GM23338 (cell line): Measurements from ENCODE around the gene GCA. TPM values are rescaled to one million over a fixed set of nuclear protein-coding genes. Genes with fewer than 3 reads are reported as not detected.

Experiments
- ATAC-seq: fragments of 200-7000 bp; cut with Tn5 transposase; 3 replicates; pipeline ENCODE4 v1.9.1; 2020
- DNase-seq: peaks from one replicate; pipeline ENCODE4 v3.0.0-alpha.2; 2015; ENCODE audit warnings: low spot score
- H2AFZ ChIP-seq: fragments of 200-600 bp; sonication (generic); 2 replicates; pipeline ENCODE4 v1.8.0; 2016; ENCODE audit warnings: antibody characterized with exemption, mild to moderate bottlenecking, moderate library complexity
- H3F3A ChIP-seq: fragments of 200-600 bp; sonication (generic); replicated peaks from 2 replicates; pipeline ENCODE4 v1.8.0; 2017; ENCODE audit warnings: antibody characterized with exemption, mixed run types, low read depth
- H3K27ac ChIP-seq: fragments of 200-600 bp; sonication (generic); 2 replicates; pipeline ENCODE4 v1.6.1; 2016; ENCODE audit warnings: low read depth
- H3K27me3 ChIP-seq: fragments of 200-600 bp; sonication (generic); 2 replicates; pipeline ENCODE4 v1.8.0; 2016; ENCODE audit warnings: mild to moderate bottlenecking, mixed run types, moderate library complexity; ENCODE audit not compliant: insufficient read depth
- H3K36me3 ChIP-seq: fragments of 200-600 bp; sonication (generic); 2 replicates; pipeline ENCODE4 v1.8.0; 2016; ENCODE audit warnings: mild to moderate bottlenecking; ENCODE audit not compliant: insufficient read depth
- H3K4me1 ChIP-seq: fragments of 200-600 bp; sonication (generic); 2 replicates; pipeline ENCODE4 v1.8.0; 2016; ENCODE audit warnings: mild to moderate bottlenecking, moderate library complexity; ENCODE audit not compliant: insufficient read depth
- H3K4me2 ChIP-seq: fragments of 200-600 bp; sonication (generic); 2 replicates; pipeline ENCODE4 v1.7.1; 2017; ENCODE audit warnings: mixed run types
- H3K4me3 ChIP-seq: fragments of 200-600 bp; sonication (generic); 2 replicates; pipeline ENCODE4 v1.6.1; 2016; ENCODE audit warnings: mixed run types
- H3K79me2 ChIP-seq: fragments of 200-600 bp; sonication (generic); replicated peaks from 2 replicates; pipeline ENCODE4 v1.8.0; 2017; ENCODE audit warnings: mild to moderate bottlenecking; ENCODE audit not compliant: insufficient read depth
- H3K9me2 ChIP-seq: fragments of 200-600 bp; sonication (generic); 2 replicates; pipeline ENCODE4 v1.8.0; 2017; ENCODE audit not compliant: insufficient read depth
- H4K20me1 ChIP-seq: fragments of 200-600 bp; sonication (generic); replicated peaks from 2 replicates; pipeline ENCODE4 v1.8.0; 2017; ENCODE audit warnings: mild to moderate bottlenecking; ENCODE audit not compliant: insufficient read depth
- H3K27ac Mint-ChIP-seq: 2 replicates; pipeline ENCODE4 v1.8.0; 2020; ENCODE audit warnings: inconsistent platforms, mild to moderate bottlenecking, moderate library complexity, mixed read lengths
- H3K27me3 Mint-ChIP-seq: 3 replicates; pipeline ENCODE4 v1.8.0; 2022; ENCODE audit warnings: low read depth, mild to moderate bottlenecking, moderate library complexity, mixed read lengths, inconsistent platforms; ENCODE audit not compliant: insufficient read depth, poor library complexity
- H3K36me3 Mint-ChIP-seq: 3 replicates; pipeline ENCODE4 v1.8.0; 2021; ENCODE audit warnings: low read depth, mild to moderate bottlenecking, inconsistent platforms, moderate library complexity, mixed read lengths
- H3K4me1 Mint-ChIP-seq: 3 replicates; pipeline ENCODE4 v1.8.0; 2020; ENCODE audit warnings: mild to moderate bottlenecking, inconsistent platforms, mixed read lengths
- H3K4me3 Mint-ChIP-seq: 3 replicates; pipeline ENCODE4 v1.8.0; 2021; ENCODE audit warnings: moderate library complexity, mild to moderate bottlenecking, inconsistent platforms, mixed read lengths
- H3K9me3 Mint-ChIP-seq: 3 replicates; pipeline ENCODE4 v1.8.0; 2020; ENCODE audit warnings: moderate library complexity, mild to moderate bottlenecking, inconsistent platforms, mixed read lengths
- STAT1 ChIP-seq: IDR thresholded peaks from one replicate; pipeline ENCODE4 v1.6.1; 2016; ENCODE audit warnings: antibody characterized with exemption; ENCODE audit not compliant: unreplicated experiment
- ZNF114 ChIP-seq: fragments of 250-450 bp; sonication (Bioruptor Pico); IDR thresholded peaks from 2 replicates; pipeline ENCODE4 v1.5.0; 2020; ENCODE audit warnings: mild to moderate bottlenecking, moderate library complexity
- ZNF462 ChIP-seq: fragments of 250-450 bp; sonication (Bioruptor Pico); IDR thresholded peaks from 2 replicates; pipeline ENCODE4 v1.5.0; 2020; ENCODE audit warnings: mild to moderate bottlenecking, moderate library complexity
- polyA plus RNA-seq: library from polyadenylated mRNA; unstranded; fragments of >200 nt; fragmentation: Nextera tagmentation; extraction: Ambion mirVana; gene quantifications from 2 replicates; pipeline ENCODE4 v1.2.1, GENCODE V29; 2016
- total RNA-seq: library from RNA; depleted of rRNA; stranded (reverse); fragments of >200 nt; shearing (Covaris generic); gene quantifications from 2 replicates; pipeline ENCODE4 v1.2.3, GENCODE V29; 2014

Gene GCA
- total and polyA plus RNA-seq, 2 experiments from 2014 or later, result 39.3 to 62.7 TPM

GRCh38 chr2:162343492-162343823 lies 474 bp upstream of the GCA start:
- no peaks in the 10 kb centered on the region for H3F3A ChIP-seq

More at GRCh38 chr2:162343492-162343823, 474 bp upstream of the GCA start:
- Mint-ChIP-seq H3K36me3 (no peaks in the 10 kb centered on the region; the same call in 2 of the 3 replicates), H3K4me1 (peaks cover 11% of the 10 kb centered on the region; the same call in 2 of the 3 replicates), H3K27me3 (peaks cover 3% of the 10 kb centered on the region), H3K27ac (peak overlapping the region; percentile 86), H3K9me3 (no peaks in the 10 kb centered on the region), H3K4me3 (peak overlapping the region; percentile 95)
- DNase-seq (no peak), ATAC-seq (no peak)
- TF ChIP-seq STAT1, result no peak
- TF ChIP-seq ZNF462 (CRISPR knock-in tag), result peak; percentile 86
- 0 out of 2 replicates have a peak, but pooled peaks have one; percentile 14 for TF ChIP-seq ZNF114 (CRISPR knock-in tag)
- Histone ChIP-seq H3K79me2 (peaks cover 30% of the 10 kb centered on the region), H3K4me3 (peak overlapping the region; percentile 52), H3K4me2 (peak overlapping the region; percentile 80), H3K36me3 (no peaks in the 10 kb centered on the region), H3K4me1 (peaks cover 6% of the 10 kb centered on the region), H2AFZ (peak overlapping the region; percentile 90), H3K27ac (no peak overlapping the region), H3K9me2 (peaks cover 5% of the 10 kb centered on the region; the same call in 1 of the 2 replicates), H3K27me3 (no peaks in the 10 kb centered on the region), H4K20me1 (peaks cover 6% of the 10 kb centered on the region)
